Measurements from ENCODE around the gene ERC2. TPM values are rescaled to one million over a fixed set of nuclear protein-coding genes. Genes with fewer than 3 reads are reported as not detected.

ERC2 gene
- total RNA-seq, 2 donors from 2014 or later = 0.21 TPM; not detected in 1

- Mint-ChIP-seq H3K4me1 (no peaks in the 10 kb centered on the region), H3K36me3 (ENCODE audit: low read depth) (no peaks in the 10 kb centered on the region), H3K4me3 (no peak overlapping the region), H3K27ac (no peak overlapping the region), H3K27me3 (no peaks in the 10 kb centered on the region)
- H3K9me3 ChIP-seq (ENCODE audit: control insufficient read depth, low read length, poor library complexity, severe bottlenecking) = no peaks in the 10 kb centered on the region
- no peak for DNase-seq
- no peak for ATAC-seq
Measured at GRCh38 chr3:55541016-55541415, 927.3 kb downstream of the ERC2 start.

- ATAC-seq (no peak), DNase-seq (no peak)
- H3K4me3 Mint-ChIP-seq = no peak overlapping the region
- H3K27me3 Mint-ChIP-seq = no peaks in the 10 kb centered on the region
- no peaks in the 10 kb centered on the region for H3K36me3 Mint-ChIP-seq (ENCODE audit: low read depth)
- H3K9me3 ChIP-seq (ENCODE audit: control insufficient read depth, low read length, poor library complexity, severe bottlenecking) = no peaks in the 10 kb centered on the region
- H3K27ac Mint-ChIP-seq = no peak overlapping the region
- no peaks in the 10 kb centered on the region for H3K4me1 Mint-ChIP-seq
Measured at GRCh38 chr3:55540579-55540978, 927.7 kb downstream of the ERC2 start.

- DNase-seq = no peak
- no peak for ATAC-seq
- Mint-ChIP-seq H3K4me1 (no peaks in the 10 kb centered on the region), H3K27ac (no peak overlapping the region), H3K36me3 (ENCODE audit: low read depth) (no peaks in the 10 kb centered on the region), H3K27me3 (no peaks in the 10 kb centered on the region), H3K4me3 (no peak overlapping the region)
- no peaks in the 10 kb centered on the region for H3K9me3 ChIP-seq (ENCODE audit: control insufficient read depth, low read length, poor library complexity, severe bottlenecking)
Measured at GRCh38 chr3:55538158-55538557, 930.1 kb downstream of the ERC2 start.

- Mint-ChIP-seq H3K4me3 (no peak overlapping the region), H3K36me3 (ENCODE audit: low read depth) (no peaks in the 10 kb centered on the region), H3K27ac (no peak overlapping the region), H3K27me3 (no peaks in the 10 kb centered on the region), H3K4me1 (no peaks in the 10 kb centered on the region)
- no peaks in the 10 kb centered on the region for H3K9me3 ChIP-seq (ENCODE audit: control insufficient read depth, low read length, poor library complexity, severe bottlenecking)
- no peak for DNase-seq
- ATAC-seq = no peak
Measured at GRCh38 chr3:55537563-55537962, 930.7 kb downstream of the ERC2 start.

GRCh38 chr3:55537129-55537528 lies 931.1 kb downstream of the ERC2 start:
- ATAC-seq (no peak), DNase-seq (no peak)
- Mint-ChIP-seq H3K4me1 (no peaks in the 10 kb centered on the region), H3K27me3 (no peaks in the 10 kb centered on the region), H3K27ac (no peak overlapping the region), H3K36me3 (ENCODE audit: low read depth) (no peaks in the 10 kb centered on the region), H3K4me3 (no peak overlapping the region)
- H3K9me3 ChIP-seq (ENCODE audit: control insufficient read depth, low read length, poor library complexity, severe bottlenecking) = no peaks in the 10 kb centered on the region

- no peaks in the 10 kb centered on the region for H3K4me1 Mint-ChIP-seq
- no peak overlapping the region for H3K27ac Mint-ChIP-seq
- no peak overlapping the region for H3K4me3 Mint-ChIP-seq
- ATAC-seq = no peak
- DNase-seq = no peak
- no peaks in the 10 kb centered on the region for H3K9me3 ChIP-seq (ENCODE audit: control insufficient read depth, low read length, poor library complexity, severe bottlenecking)
- H3K36me3 Mint-ChIP-seq (ENCODE audit: low read depth) = no peaks in the 10 kb centered on the region
- no peaks in the 10 kb centered on the region for H3K27me3 Mint-ChIP-seq
Measured at GRCh38 chr3:55534876-55535275, 933.4 kb downstream of the ERC2 start.

- no peaks in the 10 kb centered on the region for H3K36me3 Mint-ChIP-seq (ENCODE audit: low read depth)
- H3K27ac Mint-ChIP-seq = no peak overlapping the region
- ATAC-seq = no peak
- no peak overlapping the region for H3K4me3 Mint-ChIP-seq
- no peaks in the 10 kb centered on the region for H3K4me1 Mint-ChIP-seq
- DNase-seq = no peak
- H3K9me3 ChIP-seq (ENCODE audit: control insufficient read depth, low read length, poor library complexity, severe bottlenecking) = no peaks in the 10 kb centered on the region
- no peaks in the 10 kb centered on the region for H3K27me3 Mint-ChIP-seq
Measured at GRCh38 chr3:55532806-55533205, 935.5 kb downstream of the ERC2 start.

- Mint-ChIP-seq H3K36me3 (ENCODE audit: low read depth) (no peaks in the 10 kb centered on the region), H3K27ac (no peak overlapping the region), H3K27me3 (no peaks in the 10 kb centered on the region), H3K4me3 (no peak overlapping the region), H3K4me1 (no peaks in the 10 kb centered on the region)
- DNase-seq (no peak), ATAC-seq (no peak)
- H3K9me3 ChIP-seq (ENCODE audit: control insufficient read depth, low read length, poor library complexity, severe bottlenecking) = no peaks in the 10 kb centered on the region
Measured at GRCh38 chr3:55531321-55531720, 936.9 kb downstream of the ERC2 start.

- ATAC-seq (no peak), DNase-seq (no peak)
- H3K9me3 ChIP-seq (ENCODE audit: control insufficient read depth, low read length, poor library complexity, severe bottlenecking) = no peaks in the 10 kb centered on the region
- Mint-ChIP-seq H3K27ac (no peak overlapping the region), H3K4me1 (no peaks in the 10 kb centered on the region), H3K4me3 (no peak overlapping the region), H3K36me3 (ENCODE audit: low read depth) (no peaks in the 10 kb centered on the region), H3K27me3 (no peaks in the 10 kb centered on the region)
Measured at GRCh38 chr3:55527361-55527760, 940.9 kb downstream of the ERC2 start.

GRCh38 chr3:55526332-55527030 lies 941.8 kb downstream of the ERC2 start:
- no peaks in the 10 kb centered on the region for H3K9me3 ChIP-seq (ENCODE audit: control insufficient read depth, low read length, poor library complexity, severe bottlenecking)
- Mint-ChIP-seq H3K4me3 (no peak overlapping the region), H3K27ac (no peak overlapping the region), H3K27me3 (no peaks in the 10 kb centered on the region), H3K36me3 (ENCODE audit: low read depth) (no peaks in the 10 kb centered on the region), H3K4me1 (no peaks in the 10 kb centered on the region)
- ATAC-seq (no peak), DNase-seq (no peak)

GRCh38 chr3:55525436-55525835 lies 942.8 kb downstream of the ERC2 start:
- DNase-seq = no peak
- no peaks in the 10 kb centered on the region for H3K27me3 Mint-ChIP-seq
- no peaks in the 10 kb centered on the region for H3K4me1 Mint-ChIP-seq
- H3K36me3 Mint-ChIP-seq (ENCODE audit: low read depth) = no peaks in the 10 kb centered on the region
- H3K27ac Mint-ChIP-seq = no peak overlapping the region
- no peaks in the 10 kb centered on the region for H3K9me3 ChIP-seq (ENCODE audit: control insufficient read depth, low read length, poor library complexity, severe bottlenecking)
- no peak overlapping the region for H3K4me3 Mint-ChIP-seq
- no peak for ATAC-seq

GRCh38 chr3:55524565-55525244 lies 943.6 kb downstream of the ERC2 start:
- Mint-ChIP-seq H3K27me3 (no peaks in the 10 kb centered on the region), H3K27ac (no peak overlapping the region), H3K4me1 (no peaks in the 10 kb centered on the region), H3K36me3 (ENCODE audit: low read depth) (no peaks in the 10 kb centered on the region), H3K4me3 (no peak overlapping the region)
- ATAC-seq (no peak), DNase-seq (no peak)
- H3K9me3 ChIP-seq (ENCODE audit: control insufficient read depth, low read length, poor library complexity, severe bottlenecking) = no peaks in the 10 kb centered on the region

- Mint-ChIP-seq H3K36me3 (ENCODE audit: low read depth) (no peaks in the 10 kb centered on the region), H3K4me1 (no peaks in the 10 kb centered on the region), H3K27me3 (no peaks in the 10 kb centered on the region), H3K4me3 (no peak overlapping the region), H3K27ac (no peak overlapping the region)
- ATAC-seq (no peak), DNase-seq (no peak)
- no peaks in the 10 kb centered on the region for H3K9me3 ChIP-seq (ENCODE audit: control insufficient read depth, low read length, poor library complexity, severe bottlenecking)
Measured at GRCh38 chr3:55523471-55523870, 944.8 kb downstream of the ERC2 start.

Measured in T-helper 17 cell (primary cell).